Hematopoietic multipotent progenitor cell (in vitro differentiated cells): Measurements from ENCODE around the gene NOP58. TPM values are rescaled to one million over a fixed set of nuclear protein-coding genes. Genes with fewer than 3 reads are reported as not detected.
"Not testable (repeated sequence)": the region's sequence is repeated elsewhere in the genome, so short reads cannot be mapped to it uniquely, and the experiment has no call there.

Source experiments
- DNase-seq, 3 donors: peaks; one replicate each; pipeline ENCODE4 v3.0.0-alpha.2; 2011 to 2015; ENCODE audit warnings: low read depth in 2 of 3, low spot score in 2 of 3
- small RNA-seq: library from RNA; depleted of rRNA; stranded (forward); fragments of <200 nt; gene quantifications from one replicate; pipeline ENCODE3, GENCODE V24; 2012
- total RNA-seq: library from RNA; depleted of rRNA; stranded (reverse); fragments of >200 nt; gene quantifications from one replicate; pipeline ENCODE4 v1.2.3, GENCODE V29; 2012

The NOP58 gene
- total RNA-seq, 1 donor: 56.3 TPM

DNA sequence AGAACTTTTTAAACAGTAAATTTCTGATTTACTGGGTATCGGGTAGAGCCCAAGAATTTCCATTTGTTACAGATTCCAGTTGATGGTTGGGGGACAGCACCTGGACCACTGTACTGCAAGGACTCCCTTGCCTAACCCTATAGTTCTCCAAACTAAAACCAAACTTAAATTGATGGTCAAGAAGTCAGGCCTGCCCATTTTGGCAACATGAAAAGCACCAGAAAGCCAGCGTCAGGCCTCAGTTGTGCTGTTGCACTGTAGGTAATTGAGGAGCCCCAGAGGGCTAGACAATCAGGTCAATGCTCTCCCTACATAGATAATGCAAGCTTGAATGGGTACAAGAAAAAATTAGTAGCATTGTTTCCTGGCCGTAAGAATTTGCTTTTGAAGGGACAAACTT lies 40.5 kb downstream of the NOP58 start:
- no peak for DNase-seq

DNA sequence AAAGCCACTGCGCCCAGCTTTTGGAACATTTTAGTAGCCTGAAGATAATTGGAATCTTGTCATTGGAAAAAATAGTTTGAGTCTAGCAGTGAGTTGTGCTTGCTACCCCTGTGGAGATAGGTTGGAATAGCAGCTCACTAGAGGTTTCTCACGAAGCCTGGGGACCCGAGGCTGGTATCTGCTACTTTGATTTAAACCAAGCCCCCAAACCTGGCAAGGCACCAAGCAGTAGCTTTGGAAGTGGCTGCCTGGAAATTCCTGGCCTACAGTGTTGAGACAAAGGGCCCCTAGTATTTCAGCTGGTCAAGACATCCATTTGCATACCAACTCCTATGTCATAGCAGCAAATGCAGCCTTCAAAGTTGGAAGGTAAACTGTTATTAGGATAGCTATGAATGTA lies 42.1 kb downstream of the NOP58 start:
- no peak for DNase-seq

DNA sequence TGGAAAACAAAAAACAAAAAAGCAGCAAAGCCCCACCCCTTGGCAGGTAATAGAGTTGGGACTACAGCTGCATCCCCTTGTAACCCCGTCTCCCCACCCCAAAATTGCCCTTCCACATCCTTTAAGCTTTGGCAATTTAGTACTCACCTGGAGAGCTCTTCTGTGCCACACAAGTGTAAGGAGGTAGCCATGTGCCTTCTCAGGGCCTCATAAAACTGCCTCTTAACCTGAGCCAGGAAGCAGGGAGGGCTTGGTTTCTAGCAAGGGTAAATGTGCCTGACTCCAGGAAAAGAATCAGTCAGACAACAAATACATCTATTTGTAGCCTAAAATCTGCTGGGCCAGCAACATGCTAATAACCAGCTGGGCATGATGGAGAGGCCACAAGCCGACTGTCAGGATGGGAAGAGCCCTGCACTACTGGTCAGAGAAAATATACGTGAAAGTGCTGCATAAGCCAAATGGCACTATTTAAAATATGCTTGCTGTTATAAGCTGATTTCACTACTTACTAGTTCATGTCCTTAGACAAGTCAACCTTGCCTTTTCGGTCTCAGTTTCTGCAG lies 46.3 kb downstream of the NOP58 start:
- DNase-seq: no peak

DNA sequence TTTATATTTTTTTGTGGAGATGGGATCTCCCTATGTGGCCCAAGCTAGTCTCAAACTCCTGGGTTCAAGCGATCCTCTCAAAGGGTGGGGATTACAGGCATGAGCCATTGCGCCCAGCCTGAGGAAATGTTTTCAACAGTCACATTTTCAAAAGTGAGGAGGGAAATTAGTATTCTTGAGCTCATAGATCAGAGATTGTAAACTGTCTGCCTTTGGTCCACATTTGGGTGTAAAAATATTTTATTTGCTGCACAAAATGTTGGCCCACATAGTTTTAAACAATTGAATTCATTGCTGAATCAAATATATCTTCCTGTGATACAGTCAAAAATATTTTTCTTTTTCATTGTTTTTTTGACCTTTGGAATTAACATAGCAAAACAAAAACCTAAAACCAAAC lies 48.6 kb downstream of the NOP58 start:
- DNase-seq: no peak

DNA sequence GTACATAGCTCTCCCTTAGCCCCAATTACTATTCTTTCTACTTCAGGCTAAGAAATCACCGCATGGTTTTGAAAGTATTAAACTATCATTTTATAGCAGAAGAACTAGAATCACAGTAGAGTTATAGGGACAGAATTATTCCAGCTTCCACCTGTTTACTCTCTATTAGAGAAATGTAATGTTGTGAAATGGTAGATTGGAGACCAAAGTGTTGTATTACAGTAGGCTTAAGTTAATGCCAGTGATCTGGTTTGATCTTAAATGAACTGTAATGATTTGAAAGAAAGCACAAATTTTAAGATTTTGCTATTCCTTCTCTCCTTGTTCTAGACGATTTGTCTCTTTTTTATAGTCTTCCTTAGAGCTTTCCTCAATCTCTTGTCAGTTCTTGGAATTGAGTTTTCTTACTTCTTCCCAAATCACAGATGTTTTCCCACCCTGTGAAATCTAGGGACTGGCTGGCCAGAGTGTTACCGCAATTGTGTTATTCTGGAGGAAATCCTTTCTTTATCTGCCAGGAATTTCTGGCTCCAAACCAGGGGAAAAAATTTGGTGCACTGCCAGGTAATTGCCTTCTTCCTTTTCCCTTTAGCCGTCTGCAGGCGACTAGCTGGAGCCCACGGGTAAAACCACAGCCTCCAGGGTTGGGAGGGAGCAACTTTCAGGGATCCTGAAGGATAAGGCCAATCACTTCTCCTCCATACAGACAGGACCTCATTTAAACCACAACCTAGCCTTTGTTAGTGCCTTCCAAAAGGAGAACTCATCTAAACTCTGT lies 51.7 kb downstream of the NOP58 start:
- DNase-seq: no peak

DNA sequence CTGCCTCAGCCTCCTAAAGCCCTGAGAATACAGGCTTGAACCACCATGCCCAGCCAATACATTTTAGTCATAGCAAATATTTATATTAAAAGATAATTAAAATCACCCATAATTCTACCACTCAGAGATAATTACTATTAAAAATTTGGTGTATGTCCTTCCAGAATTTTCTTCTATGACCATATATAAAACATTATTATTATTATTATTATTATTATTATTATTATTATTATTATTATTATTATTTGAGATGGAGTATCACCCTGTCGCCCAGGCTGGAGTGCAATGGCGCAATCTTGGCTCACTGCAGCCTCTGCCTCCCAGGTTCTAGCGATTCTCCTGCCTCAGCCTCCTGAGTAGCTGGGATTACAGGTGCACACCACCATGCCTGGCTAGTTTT lies 54.8 kb downstream of the NOP58 start:
- not testable (repeated sequence) for DNase-seq

DNA sequence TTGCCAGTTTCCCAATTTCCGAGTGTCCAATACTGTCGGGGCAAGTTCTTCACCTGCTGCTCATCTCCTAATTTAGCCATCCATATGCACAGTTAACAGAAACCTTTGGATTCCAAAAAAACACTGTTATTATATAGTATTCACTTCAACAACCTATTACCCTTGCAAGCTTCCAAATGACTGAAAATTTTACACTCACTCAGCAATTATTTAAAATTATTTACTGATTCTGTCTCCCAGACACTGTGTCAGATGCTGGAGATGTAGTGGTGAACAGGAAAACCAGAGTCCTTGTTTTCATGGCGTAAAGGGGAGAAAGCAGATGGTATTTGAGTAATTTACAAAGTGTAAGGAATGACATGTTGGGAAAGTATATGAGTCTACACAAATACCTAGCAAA lies 56.9 kb downstream of the NOP58 start:
- no peak for DNase-seq

DNA sequence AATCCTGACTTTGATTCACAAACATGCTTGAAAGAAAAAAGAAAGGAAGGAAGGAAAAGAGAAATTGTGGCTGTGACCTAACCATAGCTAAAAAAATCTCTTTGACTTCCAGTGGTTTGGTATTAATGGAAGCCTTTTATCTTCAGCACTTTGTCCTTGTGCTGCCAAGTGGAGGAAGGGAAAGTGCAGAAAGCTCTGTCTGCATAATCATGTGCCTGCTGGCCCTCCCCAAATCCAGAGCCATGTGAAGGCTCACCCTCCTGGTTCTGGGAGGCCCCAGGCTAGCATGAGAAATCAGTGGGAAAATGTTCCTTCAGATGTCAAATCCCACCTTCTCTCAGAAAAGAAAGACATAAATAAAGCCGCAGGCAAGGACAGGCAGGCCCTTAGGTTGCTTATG lies 62.3 kb downstream of the NOP58 start:
- DNase-seq: no peak

DNA sequence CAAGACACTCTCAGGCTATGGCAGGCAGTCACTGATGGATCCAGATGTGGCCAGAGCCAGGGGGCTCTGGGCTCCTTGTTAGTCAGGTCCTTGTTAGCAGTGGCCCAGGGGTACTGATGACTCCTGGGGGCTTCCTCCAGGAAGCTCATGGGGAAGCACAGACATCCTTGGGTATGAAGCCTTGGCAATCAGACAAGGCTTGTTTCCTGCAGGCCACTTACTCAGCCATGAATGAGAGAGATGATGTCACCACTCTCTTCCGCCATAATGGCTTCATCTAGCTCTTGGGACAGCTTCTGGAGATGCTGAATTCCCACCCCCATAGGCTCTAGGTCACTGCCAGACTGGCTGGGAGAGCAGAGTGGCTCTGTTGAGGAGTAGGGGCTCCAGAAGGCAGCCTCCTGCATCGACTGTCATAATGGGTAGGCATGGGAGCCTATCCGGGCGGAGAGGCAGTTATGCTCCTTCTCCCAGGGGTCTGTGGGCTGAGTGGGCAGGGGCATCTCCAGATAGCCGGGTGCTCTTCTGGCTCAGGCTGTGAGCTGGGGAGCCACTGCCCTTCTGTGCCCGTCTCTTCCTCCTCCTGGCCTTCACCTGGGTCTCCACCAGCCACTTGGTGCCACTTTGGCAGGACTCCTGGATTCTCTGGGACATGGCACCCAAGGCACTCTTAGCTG lies 70.4 kb downstream of the NOP58 start:
- DNase-seq: no peak

DNA sequence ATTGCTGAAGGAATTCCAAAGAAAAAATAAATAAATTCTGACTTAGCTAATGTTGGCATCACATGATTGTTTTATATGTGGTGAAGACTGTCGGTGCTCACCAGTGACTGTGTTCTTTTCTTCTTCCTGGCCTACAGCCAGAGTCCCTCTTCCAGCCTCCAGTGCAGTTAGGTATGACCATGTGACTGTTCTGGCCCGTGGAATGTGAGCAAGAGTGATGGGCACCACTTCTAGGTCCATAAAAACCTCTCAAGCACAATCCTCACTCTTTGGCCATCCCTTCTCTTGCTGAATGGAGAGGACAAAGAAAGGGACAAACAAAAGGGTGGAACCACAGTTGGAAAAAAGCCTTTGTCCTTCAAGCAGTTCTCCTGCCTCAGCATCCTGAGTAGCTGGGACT lies 71.6 kb downstream of the NOP58 start:
- no peak for DNase-seq

DNA sequence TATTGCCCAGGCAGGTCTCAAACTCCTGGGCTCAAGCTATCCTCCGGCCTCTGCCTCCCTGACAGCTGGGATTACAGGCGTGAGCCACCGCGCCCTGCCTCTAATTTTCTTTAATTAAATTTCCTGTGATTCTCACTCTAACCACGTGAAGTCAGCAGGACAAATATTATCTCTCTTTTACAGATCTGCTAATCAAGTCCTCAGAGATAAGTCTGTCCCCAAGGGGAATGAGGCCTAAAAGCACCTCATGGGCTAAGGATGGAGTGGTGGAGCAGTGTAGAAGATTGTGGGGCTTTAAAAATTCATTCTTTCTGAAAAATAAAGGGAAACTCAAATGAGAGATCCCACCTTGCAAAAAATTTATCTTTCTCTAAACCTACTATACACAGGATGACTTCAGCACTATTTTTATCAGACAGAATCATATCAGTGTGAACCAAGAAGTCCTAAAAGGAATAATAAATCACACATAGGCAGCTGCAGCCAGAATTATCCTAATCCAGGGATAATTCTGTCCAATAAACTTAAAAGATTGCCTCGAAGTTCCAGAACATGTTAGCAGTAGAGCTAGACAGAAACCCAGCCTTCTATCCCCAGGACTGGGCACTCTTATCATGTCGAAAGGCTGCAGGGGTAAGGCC lies 72.3 kb downstream of the NOP58 start:
- DNase-seq: no peak

DNA sequence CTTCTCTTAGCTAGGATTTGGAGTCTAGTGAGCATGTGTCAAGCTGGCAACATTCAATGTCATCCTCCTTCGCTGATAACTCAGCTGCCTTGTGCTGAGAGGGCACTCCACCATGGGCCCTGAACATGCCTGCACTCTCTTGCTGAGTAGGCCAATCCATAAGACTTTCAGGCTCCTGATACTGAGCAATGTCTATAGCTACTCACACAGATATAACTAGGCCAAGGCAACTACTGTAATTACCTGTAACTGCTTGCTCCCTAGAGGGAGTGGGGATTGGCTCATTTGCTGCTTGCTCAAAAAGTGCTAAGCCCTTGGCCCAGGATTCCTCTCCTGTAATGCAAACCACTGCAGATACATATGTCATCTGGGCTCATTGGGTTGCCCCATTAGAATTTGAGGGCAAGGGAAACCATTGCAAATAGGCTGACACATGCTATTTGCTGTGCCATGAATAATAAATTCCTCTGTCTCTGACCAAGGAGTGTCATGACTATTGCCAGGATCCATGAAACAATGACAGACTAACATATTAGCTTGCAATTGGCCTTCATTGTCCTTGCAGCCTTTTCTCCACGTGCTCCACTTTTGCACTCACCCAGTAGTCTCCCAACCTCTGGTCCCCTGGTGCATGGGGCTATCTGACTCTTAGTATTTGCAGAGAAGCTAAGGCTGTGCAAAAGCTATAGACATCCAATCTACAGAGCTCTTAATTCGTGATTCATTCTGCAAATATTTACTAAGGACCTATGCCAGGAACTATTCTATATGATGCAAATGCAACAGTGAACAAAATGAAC lies 73.7 kb downstream of the NOP58 start:
- no peak for DNase-seq

DNA sequence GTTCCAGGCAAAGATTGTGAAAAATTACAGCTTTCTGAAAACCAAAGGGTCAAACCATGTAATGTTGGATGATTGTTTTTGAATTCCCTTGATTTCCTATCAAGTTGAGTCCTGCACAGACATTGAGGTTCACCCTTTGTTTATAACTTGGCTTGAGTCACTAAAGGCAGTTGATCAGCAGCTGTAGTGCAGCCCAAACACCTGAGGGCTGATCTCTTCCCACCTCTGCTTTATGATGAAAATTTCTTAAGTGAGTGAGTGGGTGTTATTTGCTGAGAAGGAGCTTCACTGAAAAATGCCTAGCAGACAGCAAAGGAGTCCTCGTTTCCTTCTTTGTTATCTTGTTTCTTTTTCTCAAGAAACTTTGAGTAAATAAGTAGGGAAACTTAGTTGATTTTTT lies 78.6 kb downstream of the NOP58 start:
- no peak for DNase-seq

DNA sequence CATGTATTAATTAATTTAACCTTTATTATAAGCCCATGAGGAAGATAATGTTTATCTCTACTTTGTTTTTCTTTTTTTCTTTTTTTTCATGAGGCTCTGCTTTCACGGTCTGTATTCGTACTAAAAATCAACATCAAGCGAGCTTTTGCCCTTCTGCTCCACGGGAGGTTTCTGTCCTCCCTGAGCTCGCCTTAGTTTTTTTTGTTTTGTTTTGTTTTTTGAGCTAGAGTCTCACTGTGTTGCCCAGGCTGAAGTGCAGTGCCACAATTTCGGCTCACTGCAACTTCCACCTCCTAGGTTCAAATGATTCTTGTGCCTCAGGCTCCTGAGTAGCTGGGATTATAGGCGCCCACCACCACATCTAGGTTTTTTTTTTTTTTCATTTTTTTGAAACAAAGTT lies 80.6 kb downstream of the NOP58 start:
- DNase-seq: no peak

Small RNAs within 50 kb of the gene (small RNA-seq; reads per million reads assigned to genes)
- gene AC079354.2 (not detected), gene RF00575 (not detected), gene RN7SL753P (not detected), gene SNORD11 (37.7 reads per million, percentile 96 among the genes with 10 or more reads in this experiment), gene SNORD11B (7.1 reads per million, percentile 90 among the genes with 10 or more reads in this experiment), gene SNORD70 (219 reads per million, percentile 98 among the genes with 10 or more reads in this experiment)

Other genes starting within 250 kb of the NOP58 start
- 11.6 TPM for gene FZD7, start 231.9 kb upstream of the NOP58 start, total RNA-seq
- not detected for gene KIAA2012, start 192.5 kb upstream of the NOP58 start, total RNA-seq
- gene SUMO1, start 27.2 kb upstream of the NOP58 start, total RNA-seq: 23.4 TPM
- gene BMPR2, start 110.6 kb downstream of the NOP58 start, total RNA-seq: 6.7 TPM